GM19099 (cell line): Measurements from ENCODE around the gene WDR76.

ENCODE experiments used
- POLR2A ChIP-seq: IDR thresholded peaks from 3 replicates; pipeline ENCODE4 v1.6.1; 2011; ENCODE audit warnings: low read depth; ENCODE audit not compliant: insufficient read length; ENCODE audit errors: extremely low read depth

WDR76 gene

GRCh38 chr15:43871835-43872234 lies 45.0 kb downstream of the WDR76 start:
- TF ChIP-seq POLR2A = no peak

- no peak for TF ChIP-seq POLR2A
These were observed 45.7 kb downstream of the WDR76 start for GRCh38 chr15:43872416-43873020.

- TF ChIP-seq POLR2A = no peak
These were observed 46.8 kb downstream of the WDR76 start for GRCh38 chr15:43873651-43874050.

- no peak for TF ChIP-seq POLR2A
These were observed 50.1 kb downstream of the WDR76 start for GRCh38 chr15:43876872-43877271.

- TF ChIP-seq POLR2A = no peak
These were observed 50.6 kb downstream of the WDR76 start for GRCh38 chr15:43877371-43877770.

GRCh38 chr15:43878446-43878845 lies 51.6 kb downstream of the WDR76 start:
- no peak for TF ChIP-seq POLR2A

GRCh38 chr15:43879386-43880355 lies 52.9 kb downstream of the WDR76 start:
- no peak for TF ChIP-seq POLR2A

GRCh38 chr15:43880406-43881194 lies 53.8 kb downstream of the WDR76 start:
- TF ChIP-seq POLR2A = no peak

GRCh38 chr15:43881245-43881644 lies 54.4 kb downstream of the WDR76 start:
- TF ChIP-seq POLR2A = no peak

GRCh38 chr15:43881944-43882343 lies 55.1 kb downstream of the WDR76 start:
- TF ChIP-seq POLR2A = no peak

GRCh38 chr15:43883571-43883970 lies 56.8 kb downstream of the WDR76 start:
- no peak for TF ChIP-seq POLR2A

- TF ChIP-seq POLR2A = no peak
These were observed 59.8 kb downstream of the WDR76 start for GRCh38 chr15:43886558-43886957.

GRCh38 chr15:43887901-43888300 lies 61.1 kb downstream of the WDR76 start:
- no peak for TF ChIP-seq POLR2A

GRCh38 chr15:43889042-43889441 lies 62.2 kb downstream of the WDR76 start:
- TF ChIP-seq POLR2A = no peak

GRCh38 chr15:43893956-43894355 lies 67.2 kb downstream of the WDR76 start:
- no peak for TF ChIP-seq POLR2A
